C4-2B (cell line): ENCODE data around the gene SH3BGRL2.

Source experiments
- CTCF ChIP-seq: fragments of 450-650 bp; conservative IDR thresholded peaks from 2 replicates; pipeline ENCODE4 v1.5.1; 2017; ENCODE audit warnings: mild to moderate bottlenecking
- ZFX ChIP-seq: fragments of 450-650 bp; IDR thresholded peaks from 2 replicates; pipeline ENCODE4 v1.6.1; 2017

GRCh38 chr6:79622364-79622763 lies 8.8 kb upstream of the SH3BGRL2 start:
- TF ChIP-seq CTCF (no peak), ZFX (no peak)
